ENCODE measurements around the gene TTC39A.

Gene TTC39A

DNA sequence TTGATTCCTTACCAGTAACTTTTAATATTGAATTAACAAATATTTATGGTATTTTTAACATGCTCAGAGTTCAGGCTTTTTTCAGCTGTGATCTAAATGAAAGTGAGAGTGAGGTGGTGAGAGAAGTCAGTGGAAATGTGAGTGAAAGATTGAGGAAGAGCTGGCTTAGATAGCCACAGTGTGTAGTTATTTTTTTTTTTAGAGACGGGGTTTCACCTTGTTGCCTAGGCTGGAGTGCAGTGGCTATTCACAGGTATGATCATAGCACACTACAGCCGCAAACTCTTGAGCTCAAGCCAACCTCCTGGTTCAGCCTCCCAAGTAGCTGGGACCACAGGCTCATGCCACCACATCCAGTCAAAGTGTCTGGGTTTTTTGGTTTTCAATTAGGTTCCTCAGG, 83.3 kb downstream of the TTC39A start:
- peak; percentile 75 for DNase-seq (ENCODE audit: low spot score)
- in situ Hi-C loops (cut with MboI; ENCODE audit: low sequenced_read_pairs, unreplicated experiment), result no loop called here
- TF ChIP-seq CTCF (IDR thresholded peaks at IDR 0.05; ENCODE audit: borderline replicate concordance, control extremely low read depth, extremely low read depth, insufficient read depth, missing control alignments), result no peak

DNA sequence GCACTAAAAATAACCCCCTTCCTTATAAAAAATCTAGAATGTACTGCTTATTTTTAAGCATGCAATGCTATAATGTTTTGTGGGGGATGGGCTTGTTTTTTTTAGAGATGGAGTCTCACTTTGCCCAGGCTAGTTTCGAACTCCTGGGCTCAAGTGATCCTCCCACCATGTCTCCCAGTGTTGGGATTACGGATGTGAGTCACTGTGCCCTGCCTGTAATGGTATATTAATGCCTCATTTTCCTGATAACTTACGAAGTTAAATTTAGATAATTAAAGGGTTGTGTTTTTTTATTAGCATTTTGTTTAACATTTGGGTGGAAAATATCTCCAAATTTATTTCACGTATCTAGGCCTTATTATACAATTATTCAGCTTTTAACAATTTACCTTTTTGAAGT, 87.8 kb downstream of the TTC39A start:
- in situ Hi-C loops (cut with MboI; ENCODE audit: low sequenced_read_pairs, unreplicated experiment), result no loop called here
- DNase-seq (ENCODE audit: low spot score), result no peak
- no peak for TF ChIP-seq CTCF (IDR thresholded peaks at IDR 0.05; ENCODE audit: borderline replicate concordance, control extremely low read depth, extremely low read depth, insufficient read depth, missing control alignments)

DNA sequence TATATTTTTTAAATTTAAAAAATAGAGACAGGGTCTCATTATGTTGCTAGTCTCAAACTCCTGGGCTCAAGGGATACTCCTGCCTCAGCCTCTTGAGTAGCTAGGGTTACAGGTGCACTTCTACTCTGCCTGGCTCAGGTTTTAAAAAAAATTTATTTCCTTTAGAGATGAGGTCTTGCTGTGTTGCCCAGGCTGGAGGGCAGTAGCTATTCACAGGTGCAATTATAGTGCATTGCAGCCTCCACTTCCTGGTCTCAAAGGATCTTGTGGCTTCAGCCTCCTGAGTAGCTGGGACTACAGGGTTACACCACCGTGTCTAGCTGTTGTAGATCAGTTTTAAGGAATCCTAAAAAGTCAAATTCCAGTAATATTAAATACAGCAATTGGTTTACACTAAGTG, 89.2 kb downstream of the TTC39A start:
- no peak for TF ChIP-seq CTCF (IDR thresholded peaks at IDR 0.05; ENCODE audit: borderline replicate concordance, control extremely low read depth, extremely low read depth, insufficient read depth, missing control alignments)
- DNase-seq (ENCODE audit: low spot score), result no peak
- in situ Hi-C loops (cut with MboI; ENCODE audit: low sequenced_read_pairs, unreplicated experiment), result no loop called here

GRCh38 chr1:51240084-51240483, 90.3 kb downstream of the TTC39A start:
- no peak for DNase-seq (ENCODE audit: low spot score)
- no peak for TF ChIP-seq CTCF (IDR thresholded peaks at IDR 0.05; ENCODE audit: borderline replicate concordance, control extremely low read depth, extremely low read depth, insufficient read depth, missing control alignments)
- in situ Hi-C loops (cut with MboI; ENCODE audit: low sequenced_read_pairs, unreplicated experiment), result no loop called here

GRCh38 chr1:51238034-51238403, 92.3 kb downstream of the TTC39A start:
- in situ Hi-C loops (cut with MboI; ENCODE audit: low sequenced_read_pairs, unreplicated experiment), result no loop called here
- no peak for DNase-seq (ENCODE audit: low spot score)
- no peak for TF ChIP-seq CTCF (IDR thresholded peaks at IDR 0.05; ENCODE audit: borderline replicate concordance, control extremely low read depth, extremely low read depth, insufficient read depth, missing control alignments)

- in situ Hi-C loops (cut with MboI; ENCODE audit: low sequenced_read_pairs, unreplicated experiment), result no loop called here
- TF ChIP-seq CTCF (IDR thresholded peaks at IDR 0.05; ENCODE audit: borderline replicate concordance, control extremely low read depth, extremely low read depth, insufficient read depth, missing control alignments), result no peak
- DNase-seq (ENCODE audit: low spot score), result no peak
These were observed 92.9 kb downstream of the TTC39A start for GRCh38 chr1:51237351-51238033.

Data from GM13976 (cell line).